Measurements from ENCODE around the gene CLEC9A. TPM values are rescaled to one million over a fixed set of nuclear protein-coding genes. Genes with fewer than 3 reads are reported as not detected.
"Not testable (repeated sequence)": the region's sequence is repeated elsewhere in the genome, so short reads cannot be mapped to it uniquely, and the experiment has no call there.

CLEC9A gene
- total RNA-seq, 6 experiments from 2014 or later: not detected

DNA sequence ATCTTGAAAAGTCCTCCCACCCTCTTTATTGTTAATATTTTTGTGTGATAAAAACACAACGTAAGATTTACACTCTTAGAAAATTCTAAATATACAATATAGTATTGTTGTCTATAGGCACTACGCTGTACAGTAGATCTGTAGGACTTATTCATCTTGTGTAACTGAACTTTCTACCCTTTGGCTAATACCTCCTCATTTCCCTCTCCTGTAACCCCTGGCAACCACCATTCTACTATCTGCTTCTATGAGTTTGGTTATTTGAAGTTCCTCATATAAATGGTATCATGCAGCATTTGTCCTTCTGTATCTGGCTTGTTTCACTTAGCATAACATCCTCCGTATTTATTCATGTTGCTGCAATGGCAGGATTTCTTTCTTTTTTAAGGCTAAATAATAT is 5.2 kb upstream of the CLEC9A start:
- Mint-ChIP-seq H3K27ac (no peak overlapping the region), H3K27me3 (ENCODE audit: insufficient read depth) (no peaks in the 10 kb centered on the region), H3K9me3 (no peaks in the 10 kb centered on the region), H3K4me3 (no peak overlapping the region), H3K36me3 (ENCODE audit: low read depth) (no peaks in the 10 kb centered on the region), H3K4me1 (ENCODE audit: low read depth) (peaks cover 30% of the 10 kb centered on the region)
- TF ChIP-seq, protein P1, sequence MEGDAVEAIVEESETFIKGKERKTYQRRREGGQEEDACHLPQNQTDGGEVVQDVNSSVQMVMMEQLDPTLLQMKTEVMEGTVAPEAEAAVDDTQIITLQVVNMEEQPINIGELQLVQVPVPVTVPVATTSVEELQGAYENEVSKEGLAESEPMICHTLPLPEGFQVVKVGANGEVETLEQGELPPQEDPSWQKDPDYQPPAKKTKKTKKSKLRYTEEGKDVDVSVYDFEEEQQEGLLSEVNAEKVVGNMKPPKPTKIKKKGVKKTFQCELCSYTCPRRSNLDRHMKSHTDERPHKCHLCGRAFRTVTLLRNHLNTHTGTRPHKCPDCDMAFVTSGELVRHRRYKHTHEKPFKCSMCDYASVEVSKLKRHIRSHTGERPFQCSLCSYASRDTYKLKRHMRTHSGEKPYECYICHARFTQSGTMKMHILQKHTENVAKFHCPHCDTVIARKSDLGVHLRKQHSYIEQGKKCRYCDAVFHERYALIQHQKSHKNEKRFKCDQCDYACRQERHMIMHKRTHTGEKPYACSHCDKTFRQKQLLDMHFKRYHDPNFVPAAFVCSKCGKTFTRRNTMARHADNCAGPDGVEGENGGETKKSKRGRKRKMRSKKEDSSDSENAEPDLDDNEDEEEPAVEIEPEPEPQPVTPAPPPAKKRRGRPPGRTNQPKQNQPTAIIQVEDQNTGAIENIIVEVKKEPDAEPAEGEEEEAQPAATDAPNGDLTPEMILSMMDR (IDR thresholded peaks at IDR 0.05): no peak
- DNase-seq: no peak

DNA sequence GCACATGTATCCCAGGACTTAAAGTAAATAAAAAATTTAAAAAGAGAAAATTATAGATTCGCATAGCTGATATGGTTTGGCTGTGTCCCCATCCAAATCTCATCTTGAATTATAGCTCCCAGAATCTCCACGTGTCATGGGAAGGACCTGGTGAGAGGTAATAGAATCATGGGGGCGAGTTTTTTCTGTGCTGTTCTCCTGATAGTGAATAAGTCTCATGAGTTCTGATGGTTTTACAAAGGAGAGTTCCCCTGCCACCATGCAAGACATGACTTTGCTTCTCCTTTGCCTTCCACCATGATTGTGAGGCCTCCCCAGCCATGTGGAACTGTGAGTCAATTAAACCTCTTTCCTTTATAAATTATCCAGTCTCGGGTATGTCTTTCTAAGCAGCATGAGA is 3.8 kb upstream of the CLEC9A start:
- Mint-ChIP-seq H3K27ac (peak overlapping the region; percentile 84), H3K4me1 (ENCODE audit: low read depth) (peaks cover 44% of the 10 kb centered on the region)
- H3K4me3 Mint-ChIP-seq; H3K36me3 Mint-ChIP-seq (ENCODE audit: low read depth); H3K27me3 Mint-ChIP-seq (ENCODE audit: insufficient read depth); DNase-seq; H3K9me3 Mint-ChIP-seq: not testable (repeated sequence)

DNA sequence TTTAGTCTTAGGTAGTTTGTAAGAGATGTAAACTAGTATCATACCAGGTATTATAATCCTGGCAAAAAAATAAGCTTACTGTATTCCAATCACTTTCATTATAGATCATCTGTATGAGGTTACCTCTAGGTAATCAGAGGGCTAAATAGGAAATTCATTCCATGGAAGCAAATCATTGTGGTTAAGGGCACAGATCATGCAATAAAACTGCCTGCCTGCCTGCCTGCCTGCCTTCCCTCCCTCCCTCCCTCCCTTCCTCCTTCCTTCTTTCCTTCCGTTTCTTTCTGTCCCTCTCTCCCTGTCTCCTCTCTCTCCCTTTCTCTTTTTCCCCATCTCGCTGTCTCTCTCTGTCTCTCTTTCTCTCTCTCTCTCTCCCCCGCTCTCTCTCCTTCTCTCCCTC is 3.2 kb upstream of the CLEC9A start:
- Mint-ChIP-seq H3K27ac (peak overlapping the region; percentile 94), H3K4me3 (peak overlapping the region; percentile 64), H3K27me3 (ENCODE audit: insufficient read depth) (no peaks in the 10 kb centered on the region), H3K9me3 (no peaks in the 10 kb centered on the region), H3K36me3 (ENCODE audit: low read depth) (peaks cover 4% of the 10 kb centered on the region), H3K4me1 (ENCODE audit: low read depth) (peaks cover 50% of the 10 kb centered on the region)
- TF ChIP-seq, protein P1 (IDR thresholded peaks at IDR 0.05): no peak
- peak; percentile 9 for DNase-seq

DNA sequence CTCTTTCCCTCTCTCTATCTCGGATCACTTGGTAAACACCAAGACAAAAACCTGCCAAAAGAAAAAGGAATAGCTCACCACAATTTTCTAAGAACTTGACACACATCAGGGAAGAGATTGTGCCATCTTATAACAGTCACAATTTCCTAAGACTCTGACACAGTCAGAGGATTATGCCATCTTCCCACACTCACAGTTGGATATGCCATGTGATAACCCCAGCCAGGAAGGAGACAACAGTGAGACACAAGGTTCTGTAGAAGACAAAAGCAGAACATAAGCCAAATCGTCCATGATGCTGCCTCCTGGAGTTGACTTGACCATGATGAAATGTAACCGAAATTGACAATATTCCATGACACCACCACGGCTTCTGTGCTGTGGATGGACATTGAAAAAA is 2.8 kb upstream of the CLEC9A start:
- Mint-ChIP-seq H3K27ac (peak overlapping the region; percentile 94), H3K36me3 (ENCODE audit: low read depth) (peaks cover 4% of the 10 kb centered on the region), H3K9me3 (no peaks in the 10 kb centered on the region), H3K27me3 (ENCODE audit: insufficient read depth) (no peaks in the 10 kb centered on the region), H3K4me3 (peak overlapping the region; percentile 64), H3K4me1 (ENCODE audit: low read depth) (peaks cover 54% of the 10 kb centered on the region)
- TF ChIP-seq, protein P1 (IDR thresholded peaks at IDR 0.05): peak; percentile 22; the same call in 1 of the 2 replicates
- peak; percentile 54 for DNase-seq

DNA sequence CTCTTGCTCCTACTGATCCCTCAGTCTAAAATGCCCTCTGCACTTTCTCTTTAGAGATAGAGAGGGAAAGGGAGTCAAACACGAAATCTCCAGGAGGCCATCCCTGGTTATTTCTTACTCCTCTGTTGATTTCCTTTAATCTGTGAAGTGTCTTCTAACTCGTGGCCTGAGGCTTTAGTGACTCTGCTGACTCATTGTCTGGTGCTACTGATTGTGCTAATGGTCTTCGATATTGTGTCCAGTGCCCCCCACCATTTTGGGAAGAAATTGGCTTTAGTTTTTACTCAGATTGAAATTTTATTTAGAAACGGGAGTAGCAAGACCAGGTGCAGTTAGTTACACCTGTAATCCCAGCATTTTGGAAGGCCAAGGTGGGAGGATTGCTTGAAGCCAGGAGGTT is 839 bp downstream of the CLEC9A start:
- H3K27ac Mint-ChIP-seq: peak overlapping the region; percentile 99
- peak overlapping the region; percentile 75 for H3K4me3 Mint-ChIP-seq
- no peaks in the 10 kb centered on the region for H3K27me3 Mint-ChIP-seq (ENCODE audit: insufficient read depth)
- peak; percentile 61 for DNase-seq
- H3K36me3 Mint-ChIP-seq (ENCODE audit: low read depth): peaks cover 4% of the 10 kb centered on the region
- H3K4me1 Mint-ChIP-seq (ENCODE audit: low read depth): peaks cover 79% of the 10 kb centered on the region
- TF ChIP-seq, protein P1 (IDR thresholded peaks at IDR 0.05): no peak
- no peaks in the 10 kb centered on the region for H3K9me3 Mint-ChIP-seq

DNA sequence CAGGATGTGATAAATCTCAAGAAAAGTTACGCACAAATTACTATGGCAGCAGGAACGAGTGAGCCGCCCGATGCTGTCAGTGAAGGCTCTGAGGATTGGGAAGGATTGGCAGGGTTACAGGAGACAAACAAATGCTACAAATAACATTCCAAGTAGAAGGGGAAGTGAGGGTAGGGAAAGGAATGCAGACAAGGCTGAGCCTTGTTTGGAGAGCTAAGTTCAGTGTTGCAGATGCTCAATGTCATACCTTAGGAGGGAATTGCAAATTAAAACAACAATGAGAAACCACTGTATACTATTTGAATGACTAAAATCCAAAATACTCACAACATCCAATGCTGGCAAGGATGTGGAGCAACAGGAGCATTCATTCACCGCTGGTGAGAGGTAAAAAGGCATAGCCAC is 1.3 kb downstream of the CLEC9A start:
- TF ChIP-seq, protein P1 (IDR thresholded peaks at IDR 0.05): no peak
- Mint-ChIP-seq H3K9me3 (no peaks in the 10 kb centered on the region), H3K4me1 (ENCODE audit: low read depth) (peaks cover 80% of the 10 kb centered on the region), H3K36me3 (ENCODE audit: low read depth) (peaks cover 4% of the 10 kb centered on the region), H3K4me3 (peak overlapping the region; percentile 75), H3K27me3 (ENCODE audit: insufficient read depth) (no peaks in the 10 kb centered on the region), H3K27ac (peak overlapping the region; percentile 99)
- peak; percentile 95 for DNase-seq
